GM12878 (cell line): Measurements from ENCODE around the gene AKAP12. TPM values are rescaled to one million over a fixed set of nuclear protein-coding genes. Genes with fewer than 3 reads are reported as not detected.
A peak's percentile ranks its signal among the peaks of the same experiment; 100 is the strongest.

ENCODE experiments used
- ATAC-seq: fragments of 200-7000 bp; cut with Tn5 transposase; 3 replicates; pipeline ENCODE4 v1.9.1; 2020; ENCODE audit warnings: mild to moderate bottlenecking, moderate library complexity
- BruUV-seq: library from RNA; stranded (reverse); fragments of 400-500 nt; replicated peaks from 2 replicates; lab custom pipeline; 2021; lab: Mats Ljungman, UMichigan
- CTCF ChIA-PET: fragments of 300-600 bp; sonication (Branson Sonifier 250); formaldehyde crosslinking; extraction: SDS; loops from one replicate; lab custom pipeline; 2021; ENCODE audit warnings: inconsistent platforms; lab: Yijun Ruan, JAX
- POLR2A ChIA-PET: fragments of 350-600 bp; formaldehyde crosslinking; extraction: SDS; loops from one replicate; lab custom pipeline; 2021; ENCODE audit warnings: inconsistent platforms; lab: Charles Lee
- RAD21 ChIA-PET: fragments of 300-600 bp; sonication (Branson Sonifier 250); formaldehyde crosslinking; loops from one replicate; lab custom pipeline; 2023; ENCODE audit warnings: antibody characterized with exemption; ENCODE audit not compliant: unreplicated experiment; lab: Charles Lee
- SMC1A ChIA-PET: fragments of 300-600 bp; sonication (Branson Sonifier 250); formaldehyde crosslinking; loops from one replicate; lab custom pipeline; 2023; ENCODE audit not compliant: unreplicated experiment, uncharacterized antibody; lab: Charles Lee
- DNase-seq: peaks from one replicate; pipeline ENCODE4 v3.0.0-alpha.2; 2011; ENCODE audit warnings: low read depth, low spot score
- FAIRE-seq: peaks from 3 replicates; lab custom pipeline; 2011; peaks lifted over from hg19 to GRCh38; lab: Jason Lieb, UNC
- H2AFZ ChIP-seq: 2 replicates; pipeline ENCODE4 v1.6.0; 2011; ENCODE audit warnings: low read depth, low read length, control low read depth; ENCODE audit not compliant: control insufficient read depth
- H3K27ac ChIP-seq: 2 replicates; pipeline ENCODE4 v1.5.1; 2011; ENCODE audit warnings: control low read depth; ENCODE audit not compliant: control insufficient read depth, insufficient read depth
- H3K27me3 ChIP-seq, 2 experiments: replicated peaks in 1 of 2; 2 replicates each; pipeline versions ENCODE4 v1.6.0 to v1.6.1; 2011; ENCODE audit warnings: low read length in 1 of 2; ENCODE audit not compliant: control insufficient read depth in 2 of 2, insufficient read depth in 2 of 2
- H3K36me3 ChIP-seq, 2 experiments: 2 replicates each; pipeline ENCODE4 v1.5.1; 2011; ENCODE audit warnings: low read length in 1 of 2; ENCODE audit not compliant: control insufficient read depth in 2 of 2, insufficient read depth in 2 of 2
- H3K4me1 ChIP-seq: 2 replicates; pipeline ENCODE4 v1.6.1; 2011; ENCODE audit warnings: mild to moderate bottlenecking, low read length, moderate library complexity, mixed read lengths; ENCODE audit not compliant: control insufficient read depth, insufficient read depth
- H3K4me2 ChIP-seq: 2 replicates; pipeline ENCODE4 v1.6.0; 2011; ENCODE audit warnings: control low read depth; ENCODE audit not compliant: control insufficient read depth, insufficient read depth
- H3K4me3 ChIP-seq: fragments of 200-600 bp; sonication (generic); 2 replicates; pipeline ENCODE4 v1.5.1; 2016
- H3K79me2 ChIP-seq: 2 replicates; pipeline ENCODE4 v1.6.0; 2011; ENCODE audit warnings: low read length; ENCODE audit not compliant: control insufficient read depth, insufficient read depth
- H3K9ac ChIP-seq: 2 replicates; pipeline ENCODE4 v1.8.0; 2011; ENCODE audit warnings: low read length, control low read depth, mixed read lengths; ENCODE audit not compliant: control insufficient read depth, insufficient read depth
- H3K9me3 ChIP-seq: replicated peaks from 3 replicates; pipeline ENCODE4 v1.5.1; 2011; ENCODE audit warnings: mild to moderate bottlenecking, low read length; ENCODE audit not compliant: control insufficient read depth, insufficient read depth
- H4K20me1 ChIP-seq: 2 replicates; pipeline ENCODE4 v1.6.0; 2011; ENCODE audit not compliant: control insufficient read depth, insufficient read depth
- BACH1 ChIP-seq: fragments of 450-650 bp; IDR thresholded peaks from 2 replicates; pipeline ENCODE4 v1.6.1; 2017; ENCODE audit warnings: mild to moderate bottlenecking, borderline replicate concordance
- BHLHE40 ChIP-seq, 2 experiments: fragments of 450-650 bp in 1 of 2; IDR thresholded peaks; 2 replicates each; pipeline ENCODE4 v1.6.1; 2011 to 2017; ENCODE audit warnings: low read depth in 2 of 2, borderline replicate concordance in 1 of 2, improper control_type of control experiment in 1 of 2, low read length in 1 of 2, mild to moderate bottlenecking in 1 of 2
- DPF2 ChIP-seq: fragments of 450-650 bp; IDR thresholded peaks from 2 replicates; pipeline ENCODE4 v1.6.1; 2017; ENCODE audit warnings: mild to moderate bottlenecking
- FOXK2 ChIP-seq: fragments of 450-650 bp; IDR thresholded peaks from 2 replicates; pipeline ENCODE4 v1.6.1; 2017; ENCODE audit warnings: mild to moderate bottlenecking, moderate library complexity
- NKRF ChIP-seq: fragments of 450-650 bp; conservative IDR thresholded peaks from 2 replicates; pipeline ENCODE4 v1.6.1; 2017; ENCODE audit warnings: mild to moderate bottlenecking, moderate library complexity
- PAX8 ChIP-seq: fragments of 450-650 bp; IDR thresholded peaks from 2 replicates; pipeline ENCODE4 v1.6.1; 2017; ENCODE audit warnings: mild to moderate bottlenecking, moderate library complexity
- POLR2A ChIP-seq: IDR thresholded peaks from 2 replicates; pipeline ENCODE4 v1.6.1; 2011; ENCODE audit warnings: low read depth, mild to moderate bottlenecking, low read length
- POLR2AphosphoS5 ChIP-seq: IDR thresholded peaks from 2 replicates; pipeline ENCODE4 v1.6.1; 2011; ENCODE audit warnings: mild to moderate bottlenecking, low read length, inconsistent platforms
- POU2F2 ChIP-seq: IDR thresholded peaks from 3 replicates; pipeline ENCODE4 v1.6.1; 2011; ENCODE audit warnings: low read depth, mild to moderate bottlenecking, low read length, borderline replicate concordance
- SIN3A ChIP-seq: IDR thresholded peaks from 2 replicates; pipeline ENCODE4 v1.6.1; 2012; ENCODE audit warnings: low read depth, low read length, improper control_type of control experiment
- SMARCA5 ChIP-seq: fragments of 450-650 bp; IDR thresholded peaks from 2 replicates; pipeline ENCODE4 v1.6.1; 2017; ENCODE audit warnings: mild to moderate bottlenecking
- USF1 ChIP-seq: IDR thresholded peaks from 2 replicates; pipeline ENCODE4 v1.6.1; 2011; ENCODE audit warnings: borderline replicate concordance, low read depth, mild to moderate bottlenecking, moderate library complexity, mixed read lengths, low read length; ENCODE audit not compliant: insufficient read depth; ENCODE audit errors: extremely low read length
- WGBS: methylation state at CpG from one replicate; pipeline ENCODE4 v1.1.6; 2016; ENCODE audit warnings: low lambda C conversion rate; ENCODE audit not compliant: insufficient replicate concordance, insufficient coverage; ENCODE audit errors: missing lambda C conversion rate; 5-methylcytosine and 5-hydroxymethylcytosine counted together
- in situ Hi-C: fragments of 300-500 bp; cut with MboI; formaldehyde crosslinking; loops from 9 replicates; pipeline ENCODE4 v1.14.3; 2018; ENCODE audit warnings: mixed read lengths
- intact Hi-C: fragments of 100-400 bp; cut with micrococcal nuclease; formaldehyde crosslinking; loops from one replicate; pipeline ENCODE4 v1.14.2; 2022; ENCODE audit not compliant: unreplicated experiment
- polyA plus RNA-seq, 11 experiments: library from polyadenylated mRNA; depleted of rRNA in 4 of 11; unstranded in 6 of 11; stranded (reverse) in 5 of 11; fragments of >200 nt; fragmentation: Nextera tagmentation in 4 of 11; fragmentation: Illumina TruSeq in 1 of 11; extraction: Ambion mirVana in 4 of 11; extraction: Trizol in 1 of 11; gene quantifications; 1 replicate in 1 of 11; 2 replicates in 10 of 11; pipeline versions ENCODE4 v1.2.1 to v1.2.3, GENCODE V29; 2011 to 2016; ENCODE audit warnings: inconsistent platforms in 2 of 11, missing spikeins in 2 of 11, low read depth in 1 of 11
- total RNA-seq, 4 experiments: library from RNA; depleted of rRNA in 3 of 4; stranded (reverse); fragments of >200 nt in 3 of 4; fragmentation: Illumina TruSeq in 1 of 4; extraction: Trizol in 1 of 4; gene quantifications; 2 replicates each; pipeline versions ENCODE4 v1.2.1 to v1.2.3, GENCODE V29; 2013 to 2021
- TF ChIP-seq, protein P1 (sequence below): fragments of 450-650 bp; IDR thresholded peaks from 2 replicates; pipeline ENCODE4 v1.6.1; 2016; ENCODE audit warnings: mild to moderate bottlenecking
- TF ChIP-seq, protein P2 (sequence below): IDR thresholded peaks from 2 replicates; pipeline ENCODE4 v1.6.1; 2011; ENCODE audit warnings: mild to moderate bottlenecking, low read depth, low read length, moderate library complexity; ENCODE audit not compliant: insufficient replicate concordance

AKAP12 gene
- total and polyA plus RNA-seq, 10 of the 15 experiments (the other 5 are each of a cell fraction or from before 2014, with no cell fraction given) = under 0.01 to 0.72 (median 0.06) TPM; not detected in 4

GRCh38 chr6:151391471-151392413 is 152.0 kb downstream of the AKAP12 start, which contains the start of gene ZBTB2:
Gene ZBTB2, minus strand, starts transcription at chr6:151391559. Its CDS starts 17,922 bp downstream, at chr6:151373637.
- 1% methylated on average over 38 of the region's 57 CpGs for WGBS

More at GRCh38 chr6:151391471-151392413, 152.0 kb downstream of the AKAP12 start, which contains the start of gene ZBTB2:
- Histone ChIP-seq H3K27ac (peak within 1 kb of the TSS; percentile 95), H3K4me3 (peak within 1 kb of the TSS; percentile 82), H2AFZ (no peak within 1 kb of the TSS; the same call in 1 of the 2 replicates), H3K27me3 (no peaks in the 10 kb centered on the region), H3K79me2 (peaks cover 87% of the 10 kb centered on the region), H3K9ac (peak within 1 kb of the TSS; percentile 96), H3K36me3 (peaks cover 0 to 4% of the 10 kb centered on the region in 2 experiments; a peak in 1 of 4 replicates), H3K4me2 (peak within 1 kb of the TSS; percentile 93), H4K20me1 (0 out of 2 replicates have a peak, but pooled peaks cover 6% of the 10 kb centered on the region), H3K4me1 (peaks cover 23% of the 10 kb centered on the region), H3K9me3 (no peaks in the 10 kb centered on the region)
- RAD21 ChIA-PET = interaction anchor here (1.1 to 2.6 kb wide), 2 partner anchors 61 to 62 kb away, joined by 3 to 6 read pairs; partner anchors contain the start of gene RMND1
- peak; percentile 47 for FAIRE-seq
- peak; percentile 12 for ATAC-seq
- POLR2A ChIA-PET = interaction anchor here (2.4 kb wide), 1 partner anchor 60 kb away, joined by 23 read pairs; the partner anchor contains the start of gene RMND1
- no TSS peak for BruUV-seq
- SMC1A ChIA-PET = no interaction called here
- DNase-seq = no peak
- CTCF ChIA-PET = interaction anchor here (5.9 kb wide), 1 partner anchor 15 kb away, joined by 63 read pairs; no protein-coding TSS in a partner anchor
- intact Hi-C loops = loop anchor here (5.0 kb wide), 2 partner anchors 311 to 1591 kb away; partner anchors contain the start of gene FBXO5
- 0 out of 2 replicates have a peak, but pooled peaks have one; percentile 75 for TF ChIP-seq NKRF
- TF ChIP-seq BACH1 = peak; percentile 8; the same call in 1 of the 2 replicates
- peak in 1 of 2 experiments; percentile 42; a peak in 1 of 4 replicates for TF ChIP-seq BHLHE40 (IDR thresholded peaks at IDR 0.05; ENCODE audit: borderline replicate concordance in 1 of 2, low read depth in 2 of 2, low read length in 1 of 2)
- TF ChIP-seq, protein P1, sequence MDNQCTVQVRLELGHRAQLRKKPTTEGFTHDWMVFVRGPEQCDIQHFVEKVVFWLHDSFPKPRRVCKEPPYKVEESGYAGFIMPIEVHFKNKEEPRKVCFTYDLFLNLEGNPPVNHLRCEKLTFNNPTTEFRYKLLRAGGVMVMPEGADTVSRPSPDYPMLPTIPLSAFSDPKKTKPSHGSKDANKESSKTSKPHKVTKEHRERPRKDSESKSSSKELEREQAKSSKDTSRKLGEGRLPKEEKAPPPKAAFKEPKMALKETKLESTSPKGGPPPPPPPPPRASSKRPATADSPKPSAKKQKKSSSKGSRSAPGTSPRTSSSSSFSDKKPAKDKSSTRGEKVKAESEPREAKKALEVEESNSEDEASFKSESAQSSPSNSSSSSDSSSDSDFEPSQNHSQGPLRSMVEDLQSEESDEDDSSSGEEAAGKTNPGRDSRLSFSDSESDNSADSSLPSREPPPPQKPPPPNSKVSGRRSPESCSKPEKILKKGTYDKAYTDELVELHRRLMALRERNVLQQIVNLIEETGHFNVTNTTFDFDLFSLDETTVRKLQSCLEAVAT = 0 out of 2 replicates have a peak, but pooled peaks have one; percentile 17
- 0 out of 2 replicates have a peak, but pooled peaks have one; percentile 28 for TF ChIP-seq POLR2AphosphoS5
- peak; percentile 70 for TF ChIP-seq FOXK2
- peak; percentile 43 for TF ChIP-seq POLR2A
- 0 out of 2 replicates have a peak, but pooled peaks have one; percentile 8 for TF ChIP-seq SMARCA5
- 0 out of 2 replicates have a peak, but pooled peaks have one; percentile 13 for TF ChIP-seq SIN3A
- peak; percentile 14; the same call in 1 of the 2 replicates for TF ChIP-seq DPF2
- 0 out of 3 replicates have a peak, but pooled peaks have one; percentile 9 for TF ChIP-seq POU2F2
- TF ChIP-seq USF1 = no peak
- TF ChIP-seq, protein P2, sequence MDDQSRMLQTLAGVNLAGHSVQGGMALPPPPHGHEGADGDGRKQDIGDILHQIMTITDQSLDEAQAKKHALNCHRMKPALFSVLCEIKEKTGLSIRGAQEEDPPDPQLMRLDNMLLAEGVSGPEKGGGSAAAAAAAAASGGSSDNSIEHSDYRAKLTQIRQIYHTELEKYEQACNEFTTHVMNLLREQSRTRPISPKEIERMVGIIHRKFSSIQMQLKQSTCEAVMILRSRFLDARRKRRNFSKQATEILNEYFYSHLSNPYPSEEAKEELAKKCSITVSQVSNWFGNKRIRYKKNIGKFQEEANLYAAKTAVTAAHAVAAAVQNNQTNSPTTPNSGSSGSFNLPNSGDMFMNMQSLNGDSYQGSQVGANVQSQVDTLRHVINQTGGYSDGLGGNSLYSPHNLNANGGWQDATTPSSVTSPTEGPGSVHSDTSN = no peak
- no peak for TF ChIP-seq PAX8
- in situ Hi-C loops = no loop called here
